Effector CD8-positive, alpha-beta T cell (primary cell): ENCODE results near the gene NCK2.
A peak's percentile ranks its signal among the peaks of the same experiment; 100 is the strongest.
"Not testable (repeated sequence)": the region's sequence is repeated elsewhere in the genome, so short reads cannot be mapped to it uniquely, and the experiment has no call there.

Source experiments
- DNase-seq: peaks from one replicate; lab custom pipeline; 2025; lab: John Stamatoyannopoulos, UW

The NCK2 gene

GRCh38 chr2:105890111-105890510, 145.4 kb downstream of the NCK2 start:
- no peak for DNase-seq

DNA sequence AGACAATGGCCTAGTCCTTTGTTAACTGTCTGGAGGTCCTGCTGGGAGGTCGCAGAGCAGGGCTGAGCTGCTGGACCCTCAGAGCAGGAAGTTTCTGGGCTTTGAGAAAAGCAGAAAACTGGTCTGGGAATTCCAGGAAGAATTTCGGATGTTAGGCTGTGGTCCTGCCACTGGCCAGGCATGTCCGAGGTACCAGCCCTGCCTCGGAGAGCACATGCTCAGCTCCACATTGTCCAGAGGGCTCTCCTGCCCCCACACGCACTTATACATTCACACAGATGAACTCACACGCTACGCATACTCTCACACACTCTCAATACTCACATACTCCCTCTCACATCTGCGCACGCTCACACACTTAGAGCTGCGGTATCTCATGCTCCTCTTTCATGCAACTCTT, 146.1 kb downstream of the NCK2 start:
- no peak for DNase-seq

DNA sequence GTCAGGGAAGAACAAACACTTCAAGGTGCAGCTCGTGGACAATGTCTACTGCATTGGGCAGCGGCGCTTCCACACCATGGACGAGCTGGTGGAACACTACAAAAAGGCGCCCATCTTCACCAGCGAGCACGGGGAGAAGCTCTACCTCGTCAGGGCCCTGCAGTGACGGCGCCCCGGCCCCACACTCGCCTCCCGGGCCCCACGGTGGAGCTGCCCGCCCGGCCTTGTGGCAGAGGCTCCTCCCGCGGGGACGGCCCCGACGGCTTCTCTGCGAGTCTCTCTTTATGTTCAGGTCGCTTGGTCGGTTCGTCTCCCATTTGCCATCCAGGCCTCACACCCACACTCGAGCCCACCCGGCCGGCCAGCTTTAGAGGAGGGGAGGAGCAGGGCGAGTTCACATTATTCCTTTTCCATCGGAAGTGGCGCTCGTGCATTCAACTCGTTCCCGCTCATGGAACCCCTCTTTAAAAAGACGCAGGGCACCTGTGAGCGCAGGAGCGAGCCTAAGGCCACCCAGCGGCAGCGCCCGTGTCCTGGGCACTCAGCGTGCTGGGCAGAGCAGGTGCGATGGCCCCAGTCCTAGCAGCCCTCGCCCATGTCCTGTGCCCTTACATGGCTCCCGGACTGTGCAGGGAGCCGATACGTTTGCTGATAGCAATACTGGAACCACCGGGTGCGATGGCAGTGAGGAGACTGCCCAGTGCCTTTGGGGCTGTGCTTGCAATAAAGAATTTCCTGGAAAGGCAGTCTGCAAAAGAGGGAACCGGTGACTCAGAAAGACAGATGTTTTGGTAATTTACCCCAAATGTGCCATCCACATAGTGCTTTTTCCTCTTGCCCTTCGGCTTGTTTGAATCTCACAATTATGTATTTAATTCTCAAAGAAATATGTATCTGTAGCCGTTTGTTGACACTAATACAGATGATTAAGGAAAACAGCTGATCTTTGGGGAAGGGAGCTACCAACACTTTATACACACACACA, 148.6 kb downstream of the NCK2 start:
- DNase-seq = no peak

- no peak for DNase-seq
Measured at GRCh38 chr2:105894327-105894944, 149.7 kb downstream of the NCK2 start.

- DNase-seq = no peak
Measured at GRCh38 chr2:105895990-105896764, 151.5 kb downstream of the NCK2 start.

DNA sequence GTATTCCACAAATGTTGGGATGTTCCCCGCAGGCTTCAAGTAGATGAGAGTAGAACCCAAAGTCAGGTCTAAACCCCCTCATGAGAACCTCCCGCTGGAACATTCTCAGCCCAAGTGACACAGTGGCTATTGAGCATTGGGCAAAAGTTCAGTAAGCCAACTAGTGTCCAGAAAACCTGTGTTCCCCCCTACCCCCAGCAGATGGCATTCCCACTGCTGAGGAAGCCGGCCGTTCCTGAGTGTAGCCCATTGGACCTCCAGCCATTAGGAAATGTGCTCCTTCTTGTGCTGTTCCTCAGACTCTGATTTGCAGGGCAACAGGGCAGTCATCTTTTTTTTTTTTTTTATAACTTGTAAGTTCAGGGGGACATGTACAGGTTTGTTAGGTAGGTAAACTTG, 152.1 kb downstream of the NCK2 start:
- DNase-seq = no peak

GRCh38 chr2:105897694-105898093, 153.0 kb downstream of the NCK2 start:
- not testable (repeated sequence) for DNase-seq

GRCh38 chr2:105903051-105903674, 158.5 kb downstream of the NCK2 start:
- DNase-seq = no peak

DNA sequence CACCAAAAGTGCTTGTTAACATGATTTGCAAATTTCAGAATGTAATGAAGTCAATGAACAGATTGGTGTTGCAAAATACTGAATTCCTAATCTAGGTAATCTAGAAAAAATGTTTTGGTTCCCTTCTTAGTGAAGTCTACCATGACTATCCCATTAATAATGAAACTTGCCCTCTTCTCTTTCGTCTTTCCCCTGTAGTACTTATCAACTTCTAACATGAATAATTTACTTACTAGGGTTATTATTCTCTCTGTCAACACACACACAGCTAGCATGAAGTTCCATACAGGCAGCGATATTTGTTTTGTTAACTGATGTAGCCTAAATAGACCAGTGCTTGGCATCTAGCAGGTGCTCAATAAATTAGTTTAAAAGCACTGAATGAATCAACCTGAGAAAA, 160.2 kb downstream of the NCK2 start:
- DNase-seq = no peak

DNA sequence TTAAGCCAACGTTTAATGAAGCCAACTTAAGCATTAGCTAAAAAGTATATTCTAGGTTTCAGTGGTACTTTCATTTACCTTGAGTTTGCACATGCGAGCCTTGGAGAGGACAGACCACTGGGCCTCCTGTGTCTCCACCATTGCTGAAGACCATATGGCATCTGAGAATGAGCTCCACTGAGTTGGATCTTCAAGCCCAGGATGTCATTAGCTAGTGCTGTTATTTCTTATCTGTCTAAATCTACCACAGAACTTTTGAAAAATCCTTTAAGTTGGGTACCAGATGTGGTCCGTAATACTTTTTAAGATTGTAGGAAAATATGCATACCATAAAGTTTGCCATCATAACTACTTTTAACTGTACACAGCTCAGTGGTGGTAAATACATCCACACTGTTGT, 161.8 kb downstream of the NCK2 start:
- DNase-seq = no peak

- no peak for DNase-seq
Measured at GRCh38 chr2:105907184-105907583, 162.5 kb downstream of the NCK2 start.

- DNase-seq = no peak
Measured at GRCh38 chr2:105909215-105909614, 164.5 kb downstream of the NCK2 start.

GRCh38 chr2:105910497-105911238, 166.0 kb downstream of the NCK2 start:
- no peak for DNase-seq

- no peak for DNase-seq
Measured at GRCh38 chr2:105911425-105911824, 166.7 kb downstream of the NCK2 start.

DNA sequence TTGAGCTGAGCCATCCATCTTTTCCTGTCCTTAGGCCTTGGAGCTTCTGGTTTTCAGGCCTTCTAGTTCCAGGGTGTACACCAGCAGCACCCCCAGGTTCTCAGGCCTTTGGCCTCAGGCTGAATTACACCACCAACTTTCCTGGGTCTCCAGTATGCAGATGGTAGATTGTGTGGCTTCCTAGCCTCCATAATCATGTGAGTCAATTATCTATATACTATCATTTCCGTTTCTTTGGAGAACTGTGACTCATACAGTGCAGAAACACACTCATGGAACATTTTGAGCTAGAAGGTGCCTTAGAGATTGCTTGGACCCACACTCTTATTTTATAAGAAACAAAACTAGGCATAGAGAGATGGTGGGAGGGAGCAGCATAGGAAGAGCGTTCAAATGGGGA, 167.4 kb downstream of the NCK2 start:
- DNase-seq = no peak

GRCh38 chr2:105915005-105915558, 170.4 kb downstream of the NCK2 start:
- DNase-seq = no peak

DNA sequence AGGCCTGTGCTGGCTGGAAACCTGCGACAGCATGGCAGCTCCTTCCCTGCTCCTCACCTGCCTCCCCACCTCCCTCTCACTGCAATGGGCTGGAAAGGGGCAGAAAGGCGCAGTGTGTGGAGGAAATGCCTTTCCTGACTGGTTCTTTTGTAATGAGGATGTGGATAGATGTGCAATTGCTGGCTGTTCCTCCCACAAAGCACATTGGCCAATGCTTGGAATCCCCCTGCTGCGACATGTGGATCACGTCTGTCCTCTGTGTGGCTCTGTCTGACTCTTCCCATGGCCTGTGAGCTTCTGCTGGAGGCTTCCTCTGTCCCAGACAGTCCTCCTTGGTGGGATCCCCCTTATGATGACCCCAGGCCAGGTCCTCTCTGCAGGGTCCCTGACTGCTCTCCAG, 172.5 kb downstream of the NCK2 start:
- DNase-seq = no peak

DNA sequence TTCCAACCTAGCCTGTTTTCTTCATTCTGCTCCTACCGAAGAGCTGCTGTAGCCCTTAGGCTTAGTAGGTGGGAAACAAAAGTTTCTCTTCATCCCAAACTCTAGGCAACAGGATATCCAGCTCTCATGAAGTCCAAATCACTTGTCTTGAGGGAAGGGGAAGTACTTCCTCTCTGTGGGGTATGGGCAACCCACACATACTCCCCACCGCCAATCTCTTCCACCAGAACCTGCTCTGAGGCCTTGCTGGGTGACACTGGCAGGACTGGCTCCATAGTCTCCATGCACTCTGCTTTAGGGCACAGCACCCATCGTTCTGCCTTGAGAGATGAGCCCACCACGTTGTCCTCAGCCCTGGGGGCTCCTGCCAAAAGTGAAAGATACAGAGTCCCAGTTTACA, 173.0 kb downstream of the NCK2 start:
- DNase-seq = no peak

DNA sequence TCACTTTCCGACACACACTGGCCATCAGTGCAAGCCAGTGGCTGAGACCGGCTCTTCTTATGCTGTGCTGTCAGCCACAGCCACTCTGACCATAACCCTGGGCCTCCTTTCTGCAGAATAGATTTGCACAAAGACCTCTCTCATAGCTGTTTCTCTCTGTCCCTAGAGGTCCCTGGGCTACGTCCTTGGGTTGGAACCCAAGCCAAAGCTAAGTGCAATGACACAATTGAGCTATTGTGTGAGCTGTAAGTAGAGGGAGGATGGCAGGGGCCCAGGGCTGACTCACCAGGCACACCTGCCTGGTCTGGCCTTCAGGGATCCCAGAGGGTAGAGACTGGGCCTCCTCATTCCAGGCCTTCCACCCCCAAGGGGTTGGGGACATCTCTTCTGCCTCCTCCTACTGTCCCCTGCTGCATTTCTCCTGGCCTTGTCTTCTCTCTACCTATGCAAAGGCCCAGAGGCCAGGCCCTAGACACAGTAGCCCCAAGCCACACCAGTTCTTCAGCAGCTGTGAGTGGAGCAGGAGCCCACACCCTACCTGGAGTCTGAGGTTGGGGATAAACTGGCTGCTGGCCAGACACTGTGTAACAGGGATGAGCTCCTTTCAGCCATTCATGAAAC, 174.6 kb downstream of the NCK2 start:
- no peak for DNase-seq

DNA sequence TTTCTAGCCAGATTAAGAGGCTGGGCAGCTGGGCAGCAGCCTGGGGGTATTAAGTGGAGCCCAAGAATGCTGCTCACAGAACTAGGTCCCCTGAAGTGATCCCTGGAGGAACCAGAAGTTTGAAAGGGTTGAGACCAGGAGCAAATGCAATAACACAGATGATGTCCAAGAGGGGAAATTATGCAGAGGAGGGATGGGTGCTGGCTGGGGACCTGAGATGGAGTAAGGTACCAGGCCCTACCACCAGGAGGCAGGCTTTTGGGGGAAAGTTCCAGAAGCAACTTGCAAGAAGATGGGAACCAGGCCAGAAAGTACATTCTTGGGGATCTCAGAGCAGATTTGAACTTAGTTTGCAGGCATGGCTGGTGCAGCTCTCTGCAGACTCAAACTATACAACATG, 175.1 kb downstream of the NCK2 start:
- DNase-seq = peak; percentile 3

GRCh38 chr2:105924271-105924670, 179.6 kb downstream of the NCK2 start:
- no peak for DNase-seq
